GM12891 (cell line): ENCODE measurements around the gene ABTB2.
"Not testable (repeated sequence)": the region's sequence is repeated elsewhere in the genome, so short reads cannot be mapped to it uniquely, and the experiment has no call there.

ENCODE experiments used
- DNase-seq: peaks from one replicate; pipeline ENCODE4 v3.0.0; 2011; ENCODE audit warnings: low spot score; ENCODE audit not compliant: insufficient read length
- FAIRE-seq: peaks from 2 replicates; lab custom pipeline; 2011; peaks lifted over from hg19 to GRCh38; lab: Jason Lieb, UNC
- PAX5 ChIP-seq: IDR thresholded peaks from 2 replicates; pipeline ENCODE4 v1.6.1; 2011; ENCODE audit warnings: low read length, moderate library complexity, mild to moderate bottlenecking; ENCODE audit not compliant: insufficient read depth, severe bottlenecking
- POLR2A ChIP-seq: IDR thresholded peaks from 2 replicates; pipeline ENCODE4 v1.6.1; 2011; ENCODE audit warnings: low read depth, low read length, control low read depth
- POLR2AphosphoS5 ChIP-seq: IDR thresholded peaks from 2 replicates; pipeline ENCODE4 v1.6.1; 2011; ENCODE audit warnings: low read depth, low read length, control low read depth
- POU2F2 ChIP-seq: IDR thresholded peaks from 2 replicates; pipeline ENCODE4 v1.6.1; 2011; ENCODE audit warnings: low read depth, mild to moderate bottlenecking, control low read depth, low read length, moderate library complexity
- SPI1 ChIP-seq: IDR thresholded peaks from 2 replicates; pipeline ENCODE4 v1.6.1; 2011; ENCODE audit warnings: low read depth, low read length, control low read depth
- TAF1 ChIP-seq: IDR thresholded peaks from 2 replicates; pipeline ENCODE4 v1.6.1; 2011; ENCODE audit warnings: low read depth, low read length, control low read depth

The ABTB2 gene

DNA sequence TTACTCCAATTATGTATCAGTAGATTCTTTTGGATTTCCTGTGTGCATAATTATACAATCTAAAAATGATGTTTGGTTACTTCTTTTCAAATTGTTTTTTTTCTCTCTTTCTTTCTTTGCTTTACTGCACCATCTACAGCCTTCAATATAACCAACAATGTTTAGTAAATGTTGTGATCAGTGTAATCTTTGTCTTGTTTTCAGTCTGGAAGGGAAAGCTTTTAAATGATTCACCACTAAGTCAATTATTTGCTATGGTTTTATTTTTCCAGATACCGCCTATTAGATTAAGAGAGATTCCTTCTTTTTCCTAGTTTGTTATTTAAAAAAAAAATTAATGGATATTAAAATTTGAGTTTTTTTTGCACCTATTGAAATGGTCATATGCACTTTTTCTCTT is 29.8 kb upstream of the ABTB2 start:
- TF ChIP-seq SPI1 (no peak), POU2F2 (no peak), POLR2A (no peak), PAX5 (no peak), POLR2AphosphoS5 (no peak), TAF1 (no peak)
- no peak for FAIRE-seq
- DNase-seq = no peak

GRCh38 chr11:34386356-34386755 is 28.5 kb upstream of the ABTB2 start:
- not testable (repeated sequence) for DNase-seq, FAIRE-seq

DNA sequence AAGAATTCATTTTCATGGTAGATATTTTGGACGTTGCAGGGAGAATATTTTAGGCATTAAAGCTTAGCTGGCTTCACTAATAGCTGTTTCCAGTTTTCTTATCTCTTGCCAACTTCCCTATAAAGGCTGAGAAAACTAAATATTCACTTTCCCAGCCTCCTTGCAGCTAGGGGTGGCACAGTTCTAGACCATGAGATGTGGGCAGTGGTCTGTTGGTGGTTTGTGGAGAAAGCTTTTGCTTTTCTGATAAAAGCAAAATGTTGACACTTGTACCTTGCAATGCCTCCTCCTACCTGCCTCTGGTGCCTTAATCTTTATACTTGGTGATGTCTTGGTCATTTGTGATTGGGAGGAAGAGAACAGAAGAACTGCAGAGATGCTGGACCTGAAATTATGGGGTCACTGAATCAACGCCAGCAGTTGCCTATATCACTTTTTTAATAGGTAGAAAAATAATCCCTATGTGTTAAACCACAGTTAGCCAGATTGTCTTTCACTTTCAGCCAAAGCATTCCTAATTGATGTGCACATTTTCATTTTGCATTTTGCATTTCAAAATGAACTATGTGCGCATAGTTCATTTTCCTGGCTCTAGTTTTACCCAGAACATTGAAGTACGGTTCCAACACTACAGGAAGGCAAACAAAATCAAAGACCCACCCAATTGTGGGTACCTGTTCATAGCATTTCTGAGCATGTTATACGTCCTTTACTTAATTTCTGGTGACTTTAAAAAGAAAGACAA is 24.9 kb upstream of the ABTB2 start:
- DNase-seq (no peak), FAIRE-seq (no peak)
- TF ChIP-seq TAF1 (no peak), SPI1 (no peak), POLR2A (no peak)

GRCh38 chr11:34381775-34382174 is 24.0 kb upstream of the ABTB2 start:
- DNase-seq = no peak
- no peak for FAIRE-seq
- TF ChIP-seq POLR2AphosphoS5 (no peak), POU2F2 (no peak), PAX5 (no peak), POLR2A (no peak), SPI1 (no peak), TAF1 (no peak)

DNA sequence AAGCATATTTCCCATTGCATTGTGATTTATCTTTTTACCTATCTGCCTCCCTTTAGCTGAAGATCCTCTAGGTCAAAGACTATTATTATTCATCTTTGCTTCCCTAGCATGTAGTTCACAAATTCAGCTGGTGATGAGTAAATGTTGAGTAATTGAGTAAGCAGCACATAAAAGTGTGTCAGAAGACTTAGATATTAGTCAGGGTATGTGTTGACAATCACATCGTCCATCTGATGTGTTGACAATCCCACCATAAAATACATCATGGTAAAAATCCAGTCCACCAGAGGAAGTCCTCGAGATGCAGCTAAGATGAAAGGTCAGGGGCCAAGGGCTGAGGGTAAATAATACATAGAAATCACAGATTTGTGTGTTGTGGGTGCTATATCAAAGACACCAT is 22.9 kb upstream of the ABTB2 start:
- DNase-seq = no peak
- TF ChIP-seq POU2F2 = no peak
- no peak for TF ChIP-seq PAX5
- no peak for TF ChIP-seq SPI1
- no peak for TF ChIP-seq POLR2A
- no peak for TF ChIP-seq POLR2AphosphoS5
- no peak for TF ChIP-seq TAF1
- FAIRE-seq = no peak

GRCh38 chr11:34379539-34379938 is 21.7 kb upstream of the ABTB2 start:
- no peak for FAIRE-seq
- no peak for DNase-seq
- TF ChIP-seq POLR2AphosphoS5 (no peak), POLR2A (no peak)

DNA sequence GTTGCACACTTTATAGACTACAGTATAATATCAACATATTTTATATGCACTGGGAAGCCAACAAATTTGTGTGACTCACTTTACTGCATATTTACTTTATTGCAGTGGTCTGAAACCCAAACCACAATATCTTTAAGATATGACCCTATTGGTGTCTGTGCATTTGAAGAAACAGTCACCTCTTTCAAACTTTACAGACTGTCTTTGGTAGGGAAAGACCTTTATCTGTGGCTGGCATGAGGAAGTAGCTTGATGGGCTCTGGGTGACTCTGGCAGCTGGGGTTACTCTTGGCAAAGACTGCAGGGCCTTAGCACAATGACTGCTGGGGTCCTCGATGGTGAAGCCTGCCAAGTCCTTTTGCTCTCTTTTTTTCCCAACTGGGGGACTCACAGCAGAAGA is 21.3 kb upstream of the ABTB2 start:
- FAIRE-seq (no peak), DNase-seq (no peak)
- TF ChIP-seq PAX5 (no peak), SPI1 (no peak), POLR2A (no peak), TAF1 (no peak), POLR2AphosphoS5 (no peak), POU2F2 (no peak)

GRCh38 chr11:34373727-34374126 is 15.9 kb upstream of the ABTB2 start:
- no peak for TF ChIP-seq PAX5
- TF ChIP-seq POLR2AphosphoS5 = no peak
- no peak for TF ChIP-seq TAF1
- TF ChIP-seq SPI1 = no peak
- TF ChIP-seq POLR2A = no peak
- TF ChIP-seq POU2F2 = no peak
- FAIRE-seq = no peak
- DNase-seq = no peak

DNA sequence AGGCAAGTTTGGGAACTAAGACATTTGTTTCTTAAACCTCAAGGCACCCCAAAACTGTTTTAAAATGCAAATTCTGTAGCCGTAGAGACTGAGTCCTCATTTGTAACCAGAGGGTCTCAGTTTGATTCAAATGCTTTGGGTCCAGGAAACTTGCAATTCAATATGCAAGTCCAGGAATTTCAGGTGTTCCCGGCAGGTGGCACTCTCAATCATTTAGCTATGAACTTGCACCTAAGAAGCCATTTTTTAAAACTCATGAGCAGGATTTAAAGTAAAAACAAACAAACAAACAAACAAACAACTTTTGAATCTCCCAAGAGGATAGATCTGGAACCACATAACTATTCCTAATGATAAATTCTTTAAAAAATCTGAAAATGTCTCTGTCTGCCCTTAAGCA is 8.7 kb upstream of the ABTB2 start:
- no peak for TF ChIP-seq POLR2AphosphoS5
- no peak for TF ChIP-seq POU2F2
- TF ChIP-seq SPI1 = no peak
- no peak for TF ChIP-seq PAX5
- no peak for TF ChIP-seq POLR2A
- no peak for TF ChIP-seq TAF1
- no peak for DNase-seq
- no peak for FAIRE-seq

DNA sequence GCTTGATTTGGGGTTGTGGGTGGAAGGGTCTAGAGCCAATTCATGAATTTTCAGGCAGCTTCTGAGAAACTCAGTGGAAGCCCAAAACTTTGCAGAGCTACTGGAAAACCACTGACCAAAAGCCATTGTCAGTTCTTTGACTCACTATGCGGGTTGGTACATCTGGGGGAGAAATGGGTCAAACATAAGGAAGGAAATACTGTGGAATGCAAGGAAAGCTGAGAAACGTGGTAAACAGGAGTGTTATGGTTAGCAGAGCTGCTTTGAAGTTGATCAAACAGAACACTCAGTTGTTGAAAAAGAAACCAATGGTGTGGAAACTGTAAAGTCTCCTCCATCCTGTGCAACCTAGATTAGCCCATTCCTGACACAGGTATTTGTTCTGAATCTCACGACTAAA is 6.3 kb upstream of the ABTB2 start:
- FAIRE-seq (no peak), DNase-seq (no peak)
- TF ChIP-seq POU2F2 (no peak), SPI1 (no peak), PAX5 (no peak), TAF1 (no peak), POLR2A (no peak), POLR2AphosphoS5 (no peak)
